ENCODE measurements around the gene EEFSEC.

EEFSEC gene

GRCh38 chr3:128170866-128171516 is 17.7 kb downstream of the EEFSEC start:
- Histone ChIP-seq H3K27me3 (ENCODE audit: control insufficient read depth in 1 of 2, insufficient read depth in 2 of 2, low read length in 2 of 2) (no peaks in the 10 kb centered on the region), H3K27ac (ENCODE audit: low read depth, low read length) (no peak overlapping the region), H3K4me3 (ENCODE audit: low read depth in 1 of 2, low read length in 2 of 2) (no peak overlapping the region), H3K4me1 (ENCODE audit: control insufficient read depth in 1 of 2, insufficient read depth in 2 of 2, low read length in 2 of 2) (peaks cover 0 to 3% of the 10 kb centered on the region in 2 donors), H3K9me3 (ENCODE audit: control insufficient read depth in 1 of 2, low read length in 2 of 2) (no peaks in the 10 kb centered on the region), H3K9ac (ENCODE audit: low read depth in 1 of 2, low read length in 2 of 2) (no peak overlapping the region), H3K36me3 (ENCODE audit: control insufficient read depth in 1 of 2, insufficient read depth in 2 of 2, low read length in 2 of 2) (no peaks in the 10 kb centered on the region)

- H3K4me1 ChIP-seq (ENCODE audit: control insufficient read depth in 1 of 2, insufficient read depth in 2 of 2, low read length in 2 of 2): peaks cover 3 to 4% of the 10 kb centered on the region in 2 donors
- no peaks in the 10 kb centered on the region for H3K36me3 ChIP-seq (ENCODE audit: control insufficient read depth in 1 of 2, insufficient read depth in 2 of 2, low read length in 2 of 2)
- H3K27ac ChIP-seq (ENCODE audit: low read depth, low read length): no peak overlapping the region
These were observed 19.9 kb downstream of the EEFSEC start for GRCh38 chr3:128173200-128173599.

GRCh38 chr3:128173849-128174248 is 20.6 kb downstream of the EEFSEC start:
- peaks cover 3 to 4% of the 10 kb centered on the region in 2 donors for H3K4me1 ChIP-seq (ENCODE audit: control insufficient read depth in 1 of 2, insufficient read depth in 2 of 2, low read length in 2 of 2)
- H3K27ac ChIP-seq (ENCODE audit: low read depth, low read length): no peak overlapping the region
- H3K9ac ChIP-seq (ENCODE audit: low read depth in 1 of 2, low read length in 2 of 2): no peak overlapping the region
- no peaks in the 10 kb centered on the region for H3K27me3 ChIP-seq (ENCODE audit: control insufficient read depth in 1 of 2, insufficient read depth in 2 of 2, low read length in 2 of 2)
- H3K9me3 ChIP-seq (ENCODE audit: control insufficient read depth in 1 of 2, low read length in 2 of 2): no peaks in the 10 kb centered on the region
- H3K36me3 ChIP-seq (ENCODE audit: control insufficient read depth in 1 of 2, insufficient read depth in 2 of 2, low read length in 2 of 2): no peaks in the 10 kb centered on the region
- no peak overlapping the region for H3K4me3 ChIP-seq (ENCODE audit: low read depth in 1 of 2, low read length in 2 of 2)

More at GRCh38 chr3:128173200-128173599, 19.9 kb downstream of the EEFSEC start:
- no peak overlapping the region for H3K4me3 ChIP-seq (ENCODE audit: low read depth in 1 of 2, low read length in 2 of 2)
- H3K27me3 ChIP-seq (ENCODE audit: control insufficient read depth in 1 of 2, insufficient read depth in 2 of 2, low read length in 2 of 2): no peaks in the 10 kb centered on the region
- no peak overlapping the region for H3K9ac ChIP-seq (ENCODE audit: low read depth in 1 of 2, low read length in 2 of 2)
- H3K9me3 ChIP-seq (ENCODE audit: control insufficient read depth in 1 of 2, low read length in 2 of 2): no peaks in the 10 kb centered on the region

- Histone ChIP-seq H3K9me3 (ENCODE audit: control insufficient read depth in 1 of 2, low read length in 2 of 2) (no peaks in the 10 kb centered on the region), H3K9ac (ENCODE audit: low read depth in 1 of 2, low read length in 2 of 2) (no peak overlapping the region), H3K27ac (ENCODE audit: low read depth, low read length) (no peak overlapping the region), H3K4me3 (ENCODE audit: low read depth in 1 of 2, low read length in 2 of 2) (no peak overlapping the region), H3K27me3 (ENCODE audit: control insufficient read depth in 1 of 2, insufficient read depth in 2 of 2, low read length in 2 of 2) (no peaks in the 10 kb centered on the region), H3K36me3 (ENCODE audit: control insufficient read depth in 1 of 2, insufficient read depth in 2 of 2, low read length in 2 of 2) (no peaks in the 10 kb centered on the region), H3K4me1 (ENCODE audit: control insufficient read depth in 1 of 2, insufficient read depth in 2 of 2, low read length in 2 of 2) (peaks cover 3 to 4% of the 10 kb centered on the region in 2 donors)
These were observed 21.7 kb downstream of the EEFSEC start for GRCh38 chr3:128174675-128175590.

- Histone ChIP-seq H3K27ac (ENCODE audit: low read depth, low read length) (no peak overlapping the region), H3K36me3 (ENCODE audit: control insufficient read depth in 1 of 2, insufficient read depth in 2 of 2, low read length in 2 of 2) (no peaks in the 10 kb centered on the region), H3K9ac (ENCODE audit: low read depth in 1 of 2, low read length in 2 of 2) (no peak overlapping the region), H3K9me3 (ENCODE audit: control insufficient read depth in 1 of 2, low read length in 2 of 2) (no peaks in the 10 kb centered on the region), H3K4me3 (ENCODE audit: low read depth in 1 of 2, low read length in 2 of 2) (no peak overlapping the region), H3K4me1 (ENCODE audit: control insufficient read depth in 1 of 2, insufficient read depth in 2 of 2, low read length in 2 of 2) (peaks cover 3 to 4% of the 10 kb centered on the region in 2 donors), H3K27me3 (ENCODE audit: control insufficient read depth in 1 of 2, insufficient read depth in 2 of 2, low read length in 2 of 2) (no peaks in the 10 kb centered on the region)
These were observed 22.5 kb downstream of the EEFSEC start for GRCh38 chr3:128175768-128176167.

- Histone ChIP-seq H3K27me3 (ENCODE audit: control insufficient read depth in 1 of 2, insufficient read depth in 2 of 2, low read length in 2 of 2) (no peaks in the 10 kb centered on the region), H3K9me3 (ENCODE audit: control insufficient read depth in 1 of 2, low read length in 2 of 2) (no peaks in the 10 kb centered on the region), H3K4me1 (ENCODE audit: control insufficient read depth in 1 of 2, insufficient read depth in 2 of 2, low read length in 2 of 2) (peaks cover 3 to 4% of the 10 kb centered on the region in 2 donors), H3K36me3 (ENCODE audit: control insufficient read depth in 1 of 2, insufficient read depth in 2 of 2, low read length in 2 of 2) (no peaks in the 10 kb centered on the region), H3K27ac (ENCODE audit: low read depth, low read length) (no peak overlapping the region), H3K4me3 (ENCODE audit: low read depth in 1 of 2, low read length in 2 of 2) (no peak overlapping the region), H3K9ac (ENCODE audit: low read depth in 1 of 2, low read length in 2 of 2) (no peak overlapping the region)
These were observed 23.1 kb downstream of the EEFSEC start for GRCh38 chr3:128176276-128176833.

GRCh38 chr3:128177865-128178264 is 24.6 kb downstream of the EEFSEC start:
- H3K36me3 ChIP-seq (ENCODE audit: control insufficient read depth in 1 of 2, insufficient read depth in 2 of 2, low read length in 2 of 2): no peaks in the 10 kb centered on the region
- no peaks in the 10 kb centered on the region for H3K9me3 ChIP-seq (ENCODE audit: control insufficient read depth in 1 of 2, low read length in 2 of 2)
- H3K4me3 ChIP-seq (ENCODE audit: low read depth in 1 of 2, low read length in 2 of 2): no peak overlapping the region
- H3K27me3 ChIP-seq (ENCODE audit: control insufficient read depth in 1 of 2, insufficient read depth in 2 of 2, low read length in 2 of 2): no peaks in the 10 kb centered on the region
- H3K9ac ChIP-seq (ENCODE audit: low read depth in 1 of 2, low read length in 2 of 2): no peak overlapping the region
- no peak overlapping the region for H3K27ac ChIP-seq (ENCODE audit: low read depth, low read length)
- H3K4me1 ChIP-seq (ENCODE audit: control insufficient read depth in 1 of 2, insufficient read depth in 2 of 2, low read length in 2 of 2): peaks cover 3 to 4% of the 10 kb centered on the region in 2 donors

GRCh38 chr3:128178782-128179483 is 25.7 kb downstream of the EEFSEC start:
- Histone ChIP-seq H3K27me3 (ENCODE audit: control insufficient read depth in 1 of 2, insufficient read depth in 2 of 2, low read length in 2 of 2) (no peaks in the 10 kb centered on the region), H3K27ac (ENCODE audit: low read depth, low read length) (no peak overlapping the region), H3K9ac (ENCODE audit: low read depth in 1 of 2, low read length in 2 of 2) (no peak overlapping the region), H3K9me3 (ENCODE audit: control insufficient read depth in 1 of 2, low read length in 2 of 2) (no peaks in the 10 kb centered on the region), H3K4me1 (ENCODE audit: control insufficient read depth in 1 of 2, insufficient read depth in 2 of 2, low read length in 2 of 2) (peaks cover 3 to 4% of the 10 kb centered on the region in 2 donors), H3K36me3 (ENCODE audit: control insufficient read depth in 1 of 2, insufficient read depth in 2 of 2, low read length in 2 of 2) (no peaks in the 10 kb centered on the region), H3K4me3 (ENCODE audit: low read depth in 1 of 2, low read length in 2 of 2) (no peak overlapping the region)

- Histone ChIP-seq H3K27ac (ENCODE audit: low read depth, low read length) (no peak overlapping the region), H3K9ac (ENCODE audit: low read depth in 1 of 2, low read length in 2 of 2) (no peak overlapping the region), H3K36me3 (ENCODE audit: control insufficient read depth in 1 of 2, insufficient read depth in 2 of 2, low read length in 2 of 2) (no peaks in the 10 kb centered on the region), H3K4me1 (ENCODE audit: control insufficient read depth in 1 of 2, insufficient read depth in 2 of 2, low read length in 2 of 2) (peaks cover 3 to 4% of the 10 kb centered on the region in 2 donors), H3K9me3 (ENCODE audit: control insufficient read depth in 1 of 2, low read length in 2 of 2) (no peaks in the 10 kb centered on the region), H3K4me3 (ENCODE audit: low read depth in 1 of 2, low read length in 2 of 2) (no peak overlapping the region), H3K27me3 (ENCODE audit: control insufficient read depth in 1 of 2, insufficient read depth in 2 of 2, low read length in 2 of 2) (no peaks in the 10 kb centered on the region)
These were observed 26.2 kb downstream of the EEFSEC start for GRCh38 chr3:128179484-128179819.
